K562 (cell line): ENCODE results near the gene RSU1. TPM values are rescaled to one million over a fixed set of nuclear protein-coding genes. Genes with fewer than 3 reads are reported as not detected.

Experiments
- ATAC-seq: fragments of 200-7000 bp; cut with Tn5 transposase; 3 replicates; pipeline ENCODE4 v1.9.1; 2020; ENCODE audit warnings: moderate library complexity
- BruUV-seq: library from RNA; stranded (reverse); fragments of 400-500 nt; replicated peaks from 2 replicates; lab custom pipeline; 2021; lab: Mats Ljungman, UMichigan
- CTCF ChIA-PET: fragments of 300-600 bp; formaldehyde crosslinking; extraction: SDS; loops from one replicate; lab custom pipeline; 2021; ENCODE audit warnings: low intra/inter-chr PET ratio; lab: Yijun Ruan, JAX
- POLR2A ChIA-PET: fragments of 300-600, 350-650 bp; sonication (Branson Sonifier 250); formaldehyde crosslinking; extraction: SDS; loops from one replicate; lab custom pipeline; 2021; ENCODE audit warnings: antibody characterized with exemption, inconsistent platforms; lab: Yijun Ruan, JAX
- DNase-seq, 4 experiments: peaks; one replicate each; pipeline versions ENCODE4 v3.0.0 to v3.0.0-alpha.2; 2011 to 2018; ENCODE audit warnings: low spot score in 3 of 4, mixed read lengths in 3 of 4; ENCODE audit errors: extremely low read depth in 1 of 4
- FAIRE-seq: peaks from 2 replicates; lab custom pipeline; 2011; peaks lifted over from hg19 to GRCh38; lab: Jason Lieb, UNC
- H2AFZ ChIP-seq: 2 replicates; pipeline ENCODE4 v1.6.0; 2011; ENCODE audit warnings: low read depth, low read length, control low read depth, inconsistent platforms
- H3K27ac ChIP-seq: fragments of 200-600 bp; 3 replicates; pipeline ENCODE4 v1.8.0; 2011; ENCODE audit warnings: low read depth, mild to moderate bottlenecking, control low read depth, inconsistent platforms, low read length, moderate library complexity, mixed read lengths; ENCODE audit errors: extremely low read depth
- H3K27me3 ChIP-seq, 2 experiments: fragments of 300-600 bp in 1 of 2; 2 replicates in 1 of 2; 3 replicates in 1 of 2; pipeline versions ENCODE4 v1.6.0 to v1.8.0; 2011; ENCODE audit warnings: inconsistent platforms in 2 of 2, low read length in 2 of 2, mild to moderate bottlenecking in 1 of 2, mixed read lengths in 1 of 2, moderate library complexity in 1 of 2; ENCODE audit not compliant: control insufficient read depth in 2 of 2, insufficient read depth in 2 of 2
- H3K36me3 ChIP-seq: fragments of 300-600 bp; 3 replicates; pipeline ENCODE4 v1.8.0; 2011; ENCODE audit warnings: mild to moderate bottlenecking, low read length, inconsistent platforms; ENCODE audit not compliant: control insufficient read depth, insufficient read depth
- H3K4me1 ChIP-seq, 2 experiments: fragments of 200-600 bp in 1 of 2; replicated peaks in 1 of 2; 2 replicates in 1 of 2; 3 replicates in 1 of 2; pipeline versions ENCODE4 v1.5.1 to v1.8.0; 2011; ENCODE audit warnings: inconsistent platforms in 2 of 2, low read length in 2 of 2, mild to moderate bottlenecking in 1 of 2, mixed read lengths in 1 of 2, moderate library complexity in 1 of 2; ENCODE audit not compliant: control insufficient read depth in 2 of 2, insufficient read depth in 2 of 2
- H3K4me2 ChIP-seq: 2 replicates; pipeline ENCODE4 v1.6.1; 2011; ENCODE audit warnings: low read length, control low read depth, inconsistent platforms, mixed read lengths; ENCODE audit not compliant: insufficient read depth
- H3K4me3 ChIP-seq: fragments of 200-600 bp; sonication (generic), shearing (Covaris generic); 2 replicates; pipeline ENCODE4 v1.5.1; 2016; ENCODE audit warnings: control low read depth, inconsistent platforms
- H3K79me2 ChIP-seq: fragments of 200-600 bp; 3 replicates; pipeline ENCODE4 v1.8.0; 2011; ENCODE audit warnings: low read length, inconsistent platforms; ENCODE audit not compliant: control insufficient read depth, insufficient read depth
- H3K9ac ChIP-seq, 2 experiments: 2 replicates each; pipeline versions ENCODE4 v1.6.0 to v1.6.1; 2011; ENCODE audit warnings: low read depth in 2 of 2, low read length in 2 of 2, control low read depth in 1 of 2, inconsistent platforms in 1 of 2, mild to moderate bottlenecking in 1 of 2, mixed read lengths in 1 of 2; ENCODE audit not compliant: insufficient read depth in 1 of 2
- H3K9me1 ChIP-seq: one replicate; pipeline ENCODE4 v1.6.0; 2011; ENCODE audit warnings: inconsistent platforms, mild to moderate bottlenecking, low read length, moderate library complexity; ENCODE audit not compliant: control insufficient read depth, insufficient read depth
- H3K9me3 ChIP-seq: replicated peaks from 2 replicates; pipeline ENCODE4 v1.5.1; 2011; ENCODE audit warnings: low read depth, low read length, inconsistent platforms; ENCODE audit not compliant: control insufficient read depth, insufficient read depth
- H4K20me1 ChIP-seq: replicated peaks from 2 replicates; pipeline ENCODE4 v1.6.1; 2011; ENCODE audit warnings: low read length, inconsistent platforms, mixed read lengths; ENCODE audit not compliant: control insufficient read depth, insufficient read depth
- ATF1 ChIP-seq, 2 experiments: fragments of 450-650 bp in 1 of 2; IDR thresholded peaks; 2 replicates each; pipeline ENCODE4 v1.6.1; 2016; ENCODE audit warnings: missing compliant biosample characterization in 1 of 2, missing genetic modification characterization in 1 of 2
- BDP1 ChIP-seq: IDR thresholded peaks from 3 replicates; pipeline ENCODE4 v1.6.1; 2011; ENCODE audit not compliant: insufficient read length, insufficient read depth
- CBFA2T3 ChIP-seq: fragments of 450-650 bp; IDR thresholded peaks from 2 replicates; pipeline ENCODE4 v1.6.1; 2017
- CREM ChIP-seq: IDR thresholded peaks from 2 replicates; pipeline ENCODE4 v1.6.1; 2014; ENCODE audit warnings: antibody characterized with exemption, low read depth
- FOSL1 ChIP-seq: fragments of 200-800 bp; sonication (Bioruptor generic); conservative IDR thresholded peaks from 2 replicates; pipeline ENCODE4 v1.6.1; 2016; ENCODE audit warnings: missing genetic modification characterization, missing compliant biosample characterization
- MEIS2 ChIP-seq: fragments of 450-650 bp; IDR thresholded peaks from 2 replicates; pipeline ENCODE4 v1.6.1; 2014; ENCODE audit warnings: mild to moderate bottlenecking; ENCODE audit not compliant: partially characterized antibody
- NCOA2 ChIP-seq, 2 experiments: fragments of 450-650 bp; IDR thresholded peaks; 2 replicates each; pipeline ENCODE4 v1.6.1; 2018; ENCODE audit warnings: mild to moderate bottlenecking in 2 of 2, moderate library complexity in 1 of 2; ENCODE audit not compliant: partially characterized antibody in 2 of 2
- RBM34 ChIP-seq: fragments of 200-400 bp; formaldehyde crosslinking; IDR thresholded peaks from 2 replicates; pipeline ENCODE4 v1.6.1; 2018; ENCODE audit warnings: low read length, borderline replicate concordance; ENCODE audit not compliant: insufficient read depth
- ZNF347 ChIP-seq: fragments of 450-650 bp; formaldehyde crosslinking; IDR thresholded peaks from 2 replicates; pipeline ENCODE4 v1.4.0; 2020; ENCODE audit warnings: low read depth, mild to moderate bottlenecking, moderate library complexity
- ZNF384 ChIP-seq: IDR thresholded peaks from 2 replicates; pipeline ENCODE4 v1.6.1; 2012; ENCODE audit warnings: low read depth, low read length, improper control_type of control experiment
- ZNF444 ChIP-seq: fragments of 250-450 bp; sonication (Bioruptor Pico); IDR thresholded peaks from 2 replicates; pipeline ENCODE4 v1.4.0; 2020; ENCODE audit warnings: mild to moderate bottlenecking, moderate library complexity
- in situ Hi-C: fragments of 300-500 bp; cut with MboI; formaldehyde crosslinking; loops from 4 replicates; pipeline ENCODE4 v1.15.0; 2018; ENCODE audit warnings: inconsistent platforms, mixed read lengths
- intact Hi-C: fragments of 100-400 bp; cut with micrococcal nuclease; formaldehyde crosslinking; loops from 2 replicates; pipeline ENCODE4 v1.14.2; 2022
- polyA plus RNA-seq, 8 experiments: library from polyadenylated mRNA; depleted of rRNA in 4 of 8; stranded (reverse) in 5 of 8; unstranded in 3 of 8; fragments of >200 nt; fragmentation: Nextera tagmentation in 2 of 8; fragmentation: Illumina TruSeq in 1 of 8; extraction: Ambion mirVana in 2 of 8; extraction: Trizol in 1 of 8; gene quantifications; 2 replicates each; pipeline versions ENCODE4 v1.2.1 to v1.2.3, GENCODE V29; 2011 to 2014; ENCODE audit warnings: inconsistent platforms in 1 of 8, missing spikeins in 1 of 8
- total RNA-seq, 7 experiments: library from RNA; depleted of rRNA in 6 of 7; stranded (reverse); fragments of >200 nt in 6 of 7; fragmentation: Illumina TruSeq in 2 of 7; extraction: Trizol in 2 of 7; gene quantifications; 2 replicates each; pipeline versions ENCODE4 v1.2.1 to v1.2.3, GENCODE V29; 2011 to 2021; ENCODE audit warnings: low replicate concordance in 1 of 7
- TF ChIP-seq, protein P1 (sequence below): sonication (generic); formaldehyde crosslinking; IDR thresholded peaks from 2 replicates; pipeline ENCODE4 v1.8.0; 2022; ENCODE audit warnings: mild to moderate bottlenecking, missing genetic modification reagents
- TF ChIP-seq, protein P2 (sequence below): IDR thresholded peaks from 2 replicates; pipeline ENCODE4 v1.6.1; 2016; ENCODE audit warnings: missing genetic modification characterization, missing compliant biosample characterization

The RSU1 gene
- total and polyA plus RNA-seq, 9 of the 15 experiments (the other 6 are each of a cell fraction or from before 2014, with no cell fraction given), result 18.8 to 67.3 (median 31.5) TPM

DNA sequence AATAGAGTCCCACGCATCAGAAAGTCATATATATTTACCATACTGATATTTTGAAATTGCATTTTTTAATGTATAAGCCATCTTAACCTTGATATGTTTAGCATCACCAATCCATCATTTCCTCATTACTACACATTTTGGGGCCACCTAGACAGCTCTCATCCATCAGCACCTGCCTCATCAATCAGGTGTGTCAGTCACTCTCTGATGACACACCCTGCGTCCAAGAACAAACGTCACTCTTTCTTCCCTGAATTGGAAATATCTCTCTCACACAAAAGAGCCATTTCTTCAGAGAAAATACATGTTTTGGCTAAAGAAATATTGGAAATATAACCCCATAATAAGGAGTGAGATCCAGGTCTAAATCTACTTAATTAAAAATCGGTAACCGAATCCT lies 38.9 kb upstream of the RSU1 start (continued):
- TF ChIP-seq MEIS2 (peak; percentile 94), BDP1 (no peak), FOSL1 (peak; percentile 31; the same call in 1 of the 2 replicates), ATF1 (CRISPR knock-in tag; IDR thresholded peaks at IDR 0.05) (no peak), ATF1 (tag; IDR thresholded peaks at IDR 0.05) (no peak), RBM34 (no peak), CREM (0 out of 2 replicates have a peak, but pooled peaks have one; percentile 30), ZNF347 (CRISPR knock-in tag) (no peak), ZNF384 (no peak)
- TF ChIP-seq, protein P1, sequence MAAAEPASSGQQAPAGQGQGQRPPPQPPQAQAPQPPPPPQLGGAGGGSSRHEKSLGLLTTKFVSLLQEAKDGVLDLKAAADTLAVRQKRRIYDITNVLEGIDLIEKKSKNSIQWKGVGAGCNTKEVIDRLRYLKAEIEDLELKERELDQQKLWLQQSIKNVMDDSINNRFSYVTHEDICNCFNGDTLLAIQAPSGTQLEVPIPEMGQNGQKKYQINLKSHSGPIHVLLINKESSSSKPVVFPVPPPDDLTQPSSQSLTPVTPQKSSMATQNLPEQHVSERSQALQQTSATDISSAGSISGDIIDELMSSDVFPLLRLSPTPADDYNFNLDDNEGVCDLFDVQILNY, result no peak

- FAIRE-seq, result no peak
- CTCF ChIA-PET, result no interaction called here
- H3K27me3 ChIP-seq, result peaks cover 0 to 1% of the 10 kb centered on the region in 2 experiments; a peak in 2 of 5 replicates
- no peaks in the 10 kb centered on the region for H3K36me3 ChIP-seq
- no peak for ATAC-seq
- no peaks in the 10 kb centered on the region for H3K4me1 ChIP-seq
- TF ChIP-seq NCOA2 (IDR thresholded peaks at IDR 0.05; ENCODE audit: partially characterized antibody in 2 of 2) (no peak), ZNF444 (CRISPR knock-in tag) (no peak), CBFA2T3 (peak; percentile 27)
- TF ChIP-seq, protein P2, sequence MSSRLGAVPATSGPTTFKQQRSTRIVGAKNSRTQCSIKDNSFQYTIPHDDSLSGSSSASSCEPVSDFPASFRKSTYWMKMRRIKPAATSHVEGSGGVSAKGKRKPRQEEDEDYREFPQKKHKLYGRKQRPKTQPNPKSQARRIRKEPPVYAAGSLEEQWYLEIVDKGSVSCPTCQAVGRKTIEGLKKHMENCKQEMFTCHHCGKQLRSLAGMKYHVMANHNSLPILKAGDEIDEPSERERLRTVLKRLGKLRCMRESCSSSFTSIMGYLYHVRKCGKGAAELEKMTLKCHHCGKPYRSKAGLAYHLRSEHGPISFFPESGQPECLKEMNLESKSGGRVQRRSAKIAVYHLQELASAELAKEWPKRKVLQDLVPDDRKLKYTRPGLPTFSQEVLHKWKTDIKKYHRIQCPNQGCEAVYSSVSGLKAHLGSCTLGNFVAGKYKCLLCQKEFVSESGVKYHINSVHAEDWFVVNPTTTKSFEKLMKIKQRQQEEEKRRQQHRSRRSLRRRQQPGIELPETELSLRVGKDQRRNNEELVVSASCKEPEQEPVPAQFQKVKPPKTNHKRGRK, result 0 out of 2 replicates have a peak, but pooled peaks have one; percentile 15
- H2AFZ ChIP-seq, result no peak overlapping the region
- BruUV-seq, result no TSS peak
- in situ Hi-C loops (no loop called here), intact Hi-C loops (loop anchor here (5.0 kb wide), 1 partner anchor 38 kb away; no protein-coding TSS in a partner anchor)
- H3K9me3 ChIP-seq, result no peaks in the 10 kb centered on the region
- no peaks in the 10 kb centered on the region for H3K9me1 ChIP-seq
- no peaks in the 10 kb centered on the region for H4K20me1 ChIP-seq
- H3K9ac ChIP-seq, result no peak overlapping the region
- no peaks in the 10 kb centered on the region for H3K79me2 ChIP-seq
- DNase-seq, result no peak
- no peak overlapping the region for H3K27ac ChIP-seq
- H3K4me3 ChIP-seq, result no peak overlapping the region
- no peak overlapping the region for H3K4me2 ChIP-seq
- POLR2A ChIA-PET, result no interaction called here
Observed at GRCh38 chr10:16854623-16855022, 37.4 kb upstream of the RSU1 start.
